ENCODE measurements around the gene TMF1.

Gene TMF1, protein sequence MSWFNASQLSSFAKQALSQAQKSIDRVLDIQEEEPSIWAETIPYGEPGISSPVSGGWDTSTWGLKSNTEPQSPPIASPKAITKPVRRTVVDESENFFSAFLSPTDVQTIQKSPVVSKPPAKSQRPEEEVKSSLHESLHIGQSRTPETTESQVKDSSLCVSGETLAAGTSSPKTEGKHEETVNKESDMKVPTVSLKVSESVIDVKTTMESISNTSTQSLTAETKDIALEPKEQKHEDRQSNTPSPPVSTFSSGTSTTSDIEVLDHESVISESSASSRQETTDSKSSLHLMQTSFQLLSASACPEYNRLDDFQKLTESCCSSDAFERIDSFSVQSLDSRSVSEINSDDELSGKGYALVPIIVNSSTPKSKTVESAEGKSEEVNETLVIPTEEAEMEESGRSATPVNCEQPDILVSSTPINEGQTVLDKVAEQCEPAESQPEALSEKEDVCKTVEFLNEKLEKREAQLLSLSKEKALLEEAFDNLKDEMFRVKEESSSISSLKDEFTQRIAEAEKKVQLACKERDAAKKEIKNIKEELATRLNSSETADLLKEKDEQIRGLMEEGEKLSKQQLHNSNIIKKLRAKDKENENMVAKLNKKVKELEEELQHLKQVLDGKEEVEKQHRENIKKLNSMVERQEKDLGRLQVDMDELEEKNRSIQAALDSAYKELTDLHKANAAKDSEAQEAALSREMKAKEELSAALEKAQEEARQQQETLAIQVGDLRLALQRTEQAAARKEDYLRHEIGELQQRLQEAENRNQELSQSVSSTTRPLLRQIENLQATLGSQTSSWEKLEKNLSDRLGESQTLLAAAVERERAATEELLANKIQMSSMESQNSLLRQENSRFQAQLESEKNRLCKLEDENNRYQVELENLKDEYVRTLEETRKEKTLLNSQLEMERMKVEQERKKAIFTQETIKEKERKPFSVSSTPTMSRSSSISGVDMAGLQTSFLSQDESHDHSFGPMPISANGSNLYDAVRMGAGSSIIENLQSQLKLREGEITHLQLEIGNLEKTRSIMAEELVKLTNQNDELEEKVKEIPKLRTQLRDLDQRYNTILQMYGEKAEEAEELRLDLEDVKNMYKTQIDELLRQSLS

GRCh38 chr3:69051756-69052471 is at the start of gene TMF1:
Gene TMF1, minus strand, starts transcription at chr3:69052333. Its CDS starts 247 bp downstream, at chr3:69052086.
- FAIRE-seq, result peak; percentile 99

DNA sequence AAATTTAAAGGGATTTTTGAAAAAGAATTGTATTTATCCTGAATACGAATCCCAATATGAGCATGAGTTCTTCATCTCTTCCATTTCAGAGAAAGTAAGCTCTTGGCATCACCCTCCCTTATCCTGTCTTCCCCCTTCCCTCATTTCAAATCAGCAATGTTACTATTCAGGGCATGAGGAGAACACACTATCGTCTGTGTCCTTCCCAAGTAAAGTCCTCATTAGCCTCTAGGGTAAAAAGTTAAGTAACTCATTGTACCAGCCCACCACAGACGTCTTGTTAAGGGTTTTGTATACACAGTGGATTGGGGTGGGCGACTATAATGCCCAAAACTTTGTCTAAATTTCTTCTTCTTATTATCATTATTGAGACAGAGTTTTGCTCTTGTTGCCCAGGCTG is 47.4 kb upstream of the TMF1 start:
- no peak for FAIRE-seq

DNA sequence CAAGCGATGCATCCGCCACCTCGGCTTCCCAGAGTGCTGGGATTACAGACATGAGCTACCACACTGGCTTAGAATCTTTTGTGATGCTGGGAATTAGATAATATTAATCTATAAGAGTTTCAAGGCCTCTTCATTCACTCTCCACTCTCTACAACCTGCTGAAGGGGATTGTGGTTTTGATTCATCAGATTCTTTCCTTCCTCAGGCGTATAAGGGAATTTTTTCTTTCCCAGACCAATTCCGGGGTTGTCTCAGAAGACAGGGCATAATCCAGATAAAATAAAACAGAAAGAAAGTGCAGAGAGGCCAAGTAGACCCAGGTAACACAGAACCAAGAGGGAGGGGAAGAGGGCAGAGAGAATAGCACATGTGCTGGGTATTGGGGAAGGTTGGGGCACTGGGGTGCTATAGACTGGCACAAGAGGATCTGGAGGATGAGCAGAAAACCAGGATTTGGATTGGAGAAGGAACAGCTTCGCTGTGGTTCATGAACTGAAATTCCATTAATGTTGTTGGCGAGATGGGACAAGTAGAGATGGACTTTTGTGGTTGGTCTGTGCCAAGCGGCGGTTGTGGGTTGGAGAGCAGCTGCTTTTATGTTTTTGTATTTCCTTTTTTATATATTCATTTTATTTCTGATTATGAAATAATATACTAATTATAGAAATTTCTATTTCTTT is 45.4 kb upstream of the TMF1 start:
- FAIRE-seq, result no peak

DNA sequence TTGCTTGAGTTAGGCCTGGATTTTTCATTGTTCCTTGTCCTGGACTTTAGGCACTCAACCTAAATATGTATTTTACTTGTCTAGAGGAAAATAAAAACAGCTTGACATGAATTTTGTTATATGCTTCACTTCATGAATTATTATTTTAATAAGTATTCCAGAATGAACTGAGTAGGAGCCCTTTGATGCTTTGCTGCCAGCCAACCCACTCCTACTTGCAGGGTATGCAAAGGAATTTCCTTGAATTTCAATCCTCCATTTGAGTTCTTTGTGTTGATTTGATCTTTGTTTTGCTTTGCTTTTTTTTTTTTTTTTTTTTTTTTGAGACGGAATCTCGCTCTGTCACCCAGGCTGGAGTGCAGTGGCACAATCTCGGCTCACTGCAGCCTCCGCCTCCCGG is 44.2 kb upstream of the TMF1 start:
- FAIRE-seq, result no peak

- FAIRE-seq, result no peak
These were observed 43.5 kb upstream of the TMF1 start for GRCh38 chr3:69095636-69096035.

DNA sequence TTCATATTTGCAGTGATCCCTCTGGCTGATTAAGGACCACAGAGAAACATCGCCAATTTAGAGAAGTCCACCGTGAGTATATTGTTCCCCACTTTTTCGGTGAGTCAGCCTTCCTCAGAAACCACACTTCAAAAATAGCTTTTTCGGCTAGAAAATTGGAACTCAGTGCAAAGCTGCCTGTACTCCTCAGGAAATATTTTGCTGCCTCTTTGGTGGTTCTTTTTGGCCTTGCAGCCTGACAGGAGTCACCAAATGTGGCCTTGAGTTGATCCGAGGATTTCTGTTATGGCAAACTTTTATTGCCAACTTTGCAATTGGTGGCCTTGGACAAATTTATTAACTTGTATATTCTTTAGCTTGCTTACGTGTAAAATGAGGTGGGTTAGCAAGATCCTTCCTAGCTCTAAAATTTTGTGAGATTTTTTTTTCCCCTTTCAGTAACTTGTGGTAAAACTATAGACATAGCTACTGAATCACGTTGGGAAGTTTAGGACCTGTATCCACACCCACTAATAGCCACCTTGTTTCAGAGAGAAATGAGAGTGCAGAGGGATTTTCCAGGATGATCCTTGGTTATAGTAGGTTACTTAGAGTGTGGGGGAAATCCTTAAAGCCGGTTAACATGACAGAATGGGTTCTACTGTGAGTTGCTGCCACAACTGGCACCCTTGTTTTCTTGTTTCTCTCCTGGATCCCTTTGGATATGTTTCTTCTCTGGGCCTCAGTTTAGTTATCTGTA is 42.5 kb upstream of the TMF1 start:
- FAIRE-seq, result no peak

DNA sequence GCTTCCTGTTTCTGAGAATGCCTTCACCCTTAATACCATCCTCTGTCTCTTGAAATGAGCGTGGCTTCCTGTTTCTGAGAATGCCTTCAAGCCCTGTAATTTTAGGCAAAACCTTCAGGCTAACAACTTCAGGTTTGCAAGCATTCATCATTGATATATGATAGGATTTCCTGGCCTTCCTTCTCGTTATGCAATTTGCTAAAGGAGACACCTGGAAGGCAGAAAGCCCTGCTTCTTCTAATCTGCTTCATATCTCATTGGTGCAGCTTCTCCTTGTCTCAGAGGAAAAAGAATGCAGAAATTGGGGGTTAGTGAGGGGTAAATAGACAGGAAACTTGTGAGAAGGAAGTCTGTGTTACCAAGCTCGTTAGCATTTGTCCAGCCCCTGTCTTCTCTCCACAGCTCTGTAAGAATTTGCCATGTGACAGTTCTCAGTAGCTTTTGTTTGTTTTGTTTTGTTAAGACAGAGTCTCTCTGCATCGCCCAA is 39.9 kb upstream of the TMF1 start:
- no peak for FAIRE-seq

- no peak for FAIRE-seq
These were observed 39.4 kb upstream of the TMF1 start for GRCh38 chr3:69091389-69092029.

- peak; percentile 82 for FAIRE-seq
These were observed 37.9 kb upstream of the TMF1 start for GRCh38 chr3:69090021-69090420.

DNA sequence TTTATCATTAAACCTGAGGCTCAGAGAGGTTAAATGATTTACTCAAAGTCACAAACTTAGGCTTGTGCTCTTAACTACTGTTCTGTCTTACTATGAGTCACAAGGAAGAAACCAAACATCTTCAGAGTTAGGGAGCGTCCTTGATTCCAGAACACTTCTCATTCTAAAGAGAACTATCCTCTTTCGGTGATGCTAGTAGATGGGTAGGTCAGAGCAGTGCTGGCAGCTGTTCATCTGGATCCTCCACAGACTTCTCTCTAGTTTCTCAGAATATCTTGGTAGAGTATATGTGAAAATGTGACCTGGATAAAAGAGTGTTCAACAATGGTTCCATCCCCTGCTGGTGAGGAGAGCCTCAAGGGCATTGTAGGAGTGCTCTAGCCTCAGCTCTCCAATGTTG is 35.9 kb upstream of the TMF1 start:
- FAIRE-seq, result peak; percentile 66

DNA sequence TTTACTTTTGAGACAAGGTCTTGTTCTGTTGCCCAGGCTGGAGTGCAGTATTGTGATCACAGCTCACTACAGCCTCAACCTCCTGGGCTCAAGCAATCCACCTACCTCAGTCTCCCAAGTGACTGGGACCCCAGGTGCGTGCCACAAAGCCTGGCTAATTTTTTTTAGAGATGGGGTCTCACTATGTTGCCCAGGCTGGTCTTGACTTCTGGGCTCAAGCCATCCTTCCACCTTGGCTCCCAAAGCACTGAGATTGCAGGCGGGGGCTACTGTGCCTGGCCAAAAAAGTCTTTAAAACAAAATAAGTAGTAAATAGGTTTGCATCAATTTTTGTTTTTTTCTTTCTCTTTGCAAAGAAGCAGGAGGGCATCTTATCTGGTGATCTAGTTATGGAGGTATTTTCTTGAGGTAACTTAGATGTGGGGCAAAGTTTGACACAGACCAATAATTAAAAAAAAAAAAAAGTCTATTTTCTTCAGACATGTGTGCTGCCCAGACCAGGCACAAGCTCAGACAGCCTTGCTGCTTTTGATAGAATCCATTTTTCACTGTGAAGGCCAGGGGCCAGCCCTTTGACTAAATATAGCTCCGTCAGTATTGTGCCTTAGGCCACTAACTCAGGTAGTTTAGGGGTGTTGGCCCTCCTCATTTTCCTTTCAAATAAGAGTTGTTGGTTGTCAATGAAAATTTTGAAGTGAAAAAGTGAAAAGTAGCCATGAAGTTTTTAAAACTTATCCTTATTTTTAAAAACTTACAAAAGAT is 35.1 kb upstream of the TMF1 start:
- no peak for FAIRE-seq

DNA sequence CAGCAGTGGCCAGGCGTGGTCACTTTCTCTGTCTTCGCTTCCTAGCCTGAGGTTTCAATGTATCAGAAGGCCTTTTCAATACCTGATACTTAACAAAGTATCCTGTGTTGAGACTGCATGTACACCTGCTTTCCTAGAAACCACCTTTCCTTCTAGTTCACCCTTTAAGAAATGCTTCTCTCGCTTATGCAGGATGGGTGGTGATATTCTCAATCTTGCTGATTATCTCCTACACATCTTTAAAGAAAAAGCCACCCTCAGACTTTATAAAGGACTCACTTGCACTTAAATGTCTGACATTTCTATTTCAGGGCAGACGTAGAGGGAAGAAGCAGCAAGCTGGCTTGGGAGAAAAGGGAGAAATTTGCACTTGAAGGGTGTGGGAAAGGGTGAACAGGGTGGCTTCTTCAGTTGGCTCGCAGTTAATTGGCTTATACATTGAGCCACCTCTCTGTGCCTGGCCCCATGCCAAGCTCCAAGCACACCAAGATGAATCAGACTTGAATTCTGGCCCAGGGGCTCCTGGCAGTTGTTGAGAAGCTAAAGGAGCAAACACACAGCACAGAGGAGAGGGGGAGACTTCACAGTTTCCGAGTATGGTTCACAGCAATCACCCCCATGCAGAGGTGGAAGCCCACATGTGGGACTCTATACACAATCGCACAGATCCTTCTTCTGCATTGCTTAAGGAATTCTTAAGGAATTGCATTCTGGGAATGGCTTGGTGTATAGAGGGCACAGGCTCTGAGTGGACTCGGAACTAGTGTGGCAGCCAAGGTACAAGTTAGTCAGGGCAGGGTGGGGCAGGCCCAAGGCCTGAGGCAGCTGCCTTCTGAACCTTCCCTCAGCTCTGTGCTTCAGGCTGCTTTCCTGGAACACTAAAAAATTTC is 33.9 kb upstream of the TMF1 start:
- FAIRE-seq, result no peak

GRCh38 chr3:69085168-69085832 is 33.2 kb upstream of the TMF1 start:
- no peak for FAIRE-seq

DNA sequence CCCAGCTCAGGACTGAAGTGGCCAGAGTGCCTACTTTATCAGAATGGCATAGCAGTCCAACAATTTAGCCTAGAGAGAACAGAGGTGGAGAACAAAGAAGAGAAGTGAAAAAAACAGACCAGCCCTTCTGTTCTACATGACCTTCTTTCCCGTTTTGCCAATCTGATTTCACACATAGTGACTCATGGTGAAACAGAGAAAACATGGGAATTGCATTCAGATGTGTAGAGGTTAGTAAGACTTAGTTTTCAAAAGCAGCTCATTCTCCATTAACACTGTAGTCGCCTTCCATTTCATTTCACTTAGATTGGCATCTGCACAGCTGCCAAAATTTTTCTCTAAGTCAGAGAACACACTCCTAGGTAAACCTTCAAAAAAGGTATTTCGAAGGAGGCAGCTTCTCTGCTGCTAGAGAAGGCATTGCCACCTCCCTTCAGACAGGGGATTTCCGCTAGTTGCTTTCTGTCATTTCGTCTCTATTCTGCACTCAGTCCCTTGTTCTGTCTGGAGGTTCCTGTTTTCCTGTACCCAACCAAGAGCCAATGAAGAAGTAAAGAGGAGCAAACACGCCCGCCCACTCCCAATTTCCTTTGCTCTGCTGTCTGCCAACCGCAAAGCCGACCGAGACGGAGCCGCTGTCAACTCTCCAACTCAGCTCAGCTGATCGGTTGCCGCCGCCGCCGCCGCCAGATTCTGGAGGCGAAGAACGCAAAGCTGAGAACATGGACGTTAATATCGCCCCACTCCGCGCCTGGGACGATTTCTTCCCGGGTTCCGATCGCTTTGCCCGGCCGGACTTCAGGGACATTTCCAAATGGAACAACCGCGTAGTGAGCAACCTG is 32.4 kb upstream of the TMF1 start, which contains the start of gene ARL6IP5:
Gene ARL6IP5, plus strand, starts transcription at position 612 of the 842 bp plus-strand sequence. Its CDS starts 111 bp downstream, at position 723.
- peak; percentile 68 for FAIRE-seq

DNA sequence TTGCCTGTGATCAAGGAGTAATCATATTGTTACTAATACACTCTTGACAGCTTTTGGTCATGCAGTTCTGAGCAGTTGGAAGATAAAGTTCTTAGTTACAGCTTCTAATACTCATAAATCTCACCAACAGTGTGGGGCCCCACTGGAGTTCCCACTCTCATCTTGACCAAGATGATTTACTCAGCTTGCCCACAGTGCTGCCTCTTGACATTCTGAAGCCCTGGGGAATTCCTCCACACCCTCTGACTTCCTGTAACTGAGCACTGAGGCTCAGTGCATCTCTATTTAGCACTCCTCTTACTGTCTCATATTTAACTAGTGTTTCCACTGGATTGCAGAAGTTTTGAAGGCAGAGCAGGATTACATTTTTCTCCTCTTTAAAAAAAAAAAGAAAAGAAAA is 30.7 kb upstream of the TMF1 start:
- no peak for FAIRE-seq

DNA sequence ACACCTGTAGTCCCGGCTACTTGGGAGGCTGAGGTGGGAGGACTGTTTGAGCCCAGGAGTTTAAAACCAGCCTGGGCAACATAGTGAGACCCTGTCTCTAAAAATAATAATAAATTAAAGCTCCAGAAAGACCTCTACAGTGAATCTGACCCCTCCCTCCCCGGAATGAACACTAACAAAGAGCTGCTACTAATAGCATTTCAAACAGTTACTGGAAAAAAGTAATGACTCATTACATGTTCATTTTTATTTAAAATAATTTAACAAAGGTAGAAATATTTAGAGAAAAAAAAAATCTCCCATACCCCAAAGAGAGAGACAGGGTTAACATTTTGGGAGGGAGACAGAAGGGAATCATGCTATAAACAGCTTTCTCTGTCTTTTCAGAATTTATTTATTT is 30.2 kb upstream of the TMF1 start:
- no peak for FAIRE-seq

- no peak for FAIRE-seq
These were observed 29.6 kb upstream of the TMF1 start for GRCh38 chr3:69081583-69082262.
